Measurements from ENCODE around the gene PLA2G7.

The PLA2G7 gene

DNA sequence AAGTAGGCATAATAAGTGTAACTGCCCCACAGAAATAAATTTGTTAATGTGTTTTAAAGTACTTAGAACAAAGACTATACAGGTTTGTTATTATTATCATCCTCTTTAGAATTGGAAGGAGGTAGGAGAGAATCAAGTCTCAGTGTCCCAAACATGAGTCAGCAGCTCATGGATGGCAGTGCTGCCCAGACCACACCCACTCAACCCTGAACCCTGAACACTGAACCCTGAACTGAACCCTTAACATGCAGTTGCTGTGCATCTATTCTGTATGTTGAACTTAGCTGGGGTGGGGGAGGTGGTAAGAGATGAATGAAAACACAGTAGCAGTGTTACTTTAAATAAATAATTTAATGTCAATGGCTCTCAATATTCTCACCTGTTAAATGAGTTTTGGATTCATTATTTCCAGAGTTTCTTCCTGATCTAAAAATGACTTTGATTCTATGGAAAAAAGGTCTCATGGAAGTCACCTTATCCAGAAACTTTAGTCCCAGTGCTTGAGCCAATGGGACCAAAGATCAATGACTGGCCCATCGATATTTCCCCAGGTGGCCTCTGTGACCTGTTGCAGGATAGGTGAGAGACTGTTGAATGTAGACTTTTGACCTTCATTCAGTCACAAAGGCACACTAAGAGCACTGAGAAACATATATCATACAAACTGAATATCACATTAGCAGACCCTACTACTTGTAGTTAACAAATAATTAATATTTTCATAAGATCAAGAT lies 8.4 kb upstream of the PLA2G7 start:
- H3K4ac ChIP-seq (ENCODE audit: low read depth in 1 of 2, low read length in 2 of 2): no peak overlapping the region
- no peak overlapping the region for H2BK120ac ChIP-seq (ENCODE audit: low read depth, low read length)
- no peak overlapping the region for H3K18ac ChIP-seq (ENCODE audit: low read depth in 1 of 2, low read length in 2 of 2)
- H2BK12ac ChIP-seq (ENCODE audit: low read length in 2 of 2): no peak overlapping the region
- H3K23ac ChIP-seq (ENCODE audit: low read length in 2 of 2): no peak overlapping the region
- DNase-seq: no peak
- H2AFZ ChIP-seq (ENCODE audit: low read depth, low read length): no peak overlapping the region
- no peak overlapping the region for H4K91ac ChIP-seq (ENCODE audit: low read length)
- no peak overlapping the region for H3K4me2 ChIP-seq (ENCODE audit: low read length, poor library complexity, severe bottlenecking)
- no peak overlapping the region for H3K9ac ChIP-seq (ENCODE audit: low read length)
- H3K4me3 ChIP-seq (ENCODE audit: insufficient read depth in 1 of 2, low read depth in 1 of 2, low read length in 2 of 2): no peak overlapping the region
- peaks cover 14 to 23% of the 10 kb centered on the region in 2 experiments for H3K27me3 ChIP-seq (ENCODE audit: control insufficient read depth in 1 of 2, insufficient read depth in 1 of 2, low read length in 2 of 2)
- H4K8ac ChIP-seq (ENCODE audit: low read length): no peak overlapping the region
- no peak overlapping the region for H2BK5ac ChIP-seq (ENCODE audit: low read depth, low read length, poor library complexity, severe bottlenecking)
- no CpG with 5 or more reads among the region's 1 CpG for WGBS
- no peak overlapping the region for H3K27ac ChIP-seq (ENCODE audit: low read length, poor library complexity, severe bottlenecking)
- H2BK15ac ChIP-seq (ENCODE audit: low read depth, poor library complexity, severe bottlenecking): no peak overlapping the region
- no peaks in the 10 kb centered on the region for H3K36me3 ChIP-seq (ENCODE audit: control insufficient read depth in 1 of 2, insufficient read depth in 2 of 2, low read depth in 1 of 2, low read length in 2 of 2)
- H3K4me1 ChIP-seq (ENCODE audit: control insufficient read depth, insufficient read depth, low read depth, low read length): no peaks in the 10 kb centered on the region
- H3K79me1 ChIP-seq (replicated peaks; ENCODE audit: low read length, poor library complexity, severe bottlenecking): no peaks in the 10 kb centered on the region
- no peak overlapping the region for H3K14ac ChIP-seq (ENCODE audit: low read length in 2 of 2)
- no peaks in the 10 kb centered on the region for H3K9me3 ChIP-seq (ENCODE audit: control insufficient read depth, low read length)
- H2AK5ac ChIP-seq (ENCODE audit: low read length, severe bottlenecking): no peak overlapping the region

DNA sequence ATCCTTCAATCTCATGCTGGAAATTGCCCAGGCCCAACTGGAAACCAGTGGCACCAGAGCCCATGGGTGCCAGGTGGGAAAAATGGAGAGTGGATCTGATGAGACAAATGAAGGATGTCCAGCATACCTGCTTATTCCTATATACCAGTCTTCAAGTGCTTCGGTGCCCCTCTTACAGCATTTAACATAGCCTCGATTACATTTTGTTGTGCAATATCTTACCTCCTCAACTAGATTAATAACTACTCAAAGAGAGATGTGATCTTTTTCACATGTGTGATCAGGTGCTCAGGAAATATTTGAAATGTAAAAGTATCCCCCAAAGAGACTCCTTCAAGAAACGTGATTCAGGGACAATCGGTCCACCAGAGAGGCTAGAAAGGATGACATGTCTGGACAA lies 6.7 kb upstream of the PLA2G7 start:
- Histone ChIP-seq H2BK12ac (ENCODE audit: low read length in 2 of 2) (no peak overlapping the region), H3K27ac (ENCODE audit: low read length, poor library complexity, severe bottlenecking) (no peak overlapping the region), H2BK5ac (ENCODE audit: low read depth, low read length, poor library complexity, severe bottlenecking) (no peak overlapping the region), H3K79me1 (replicated peaks; ENCODE audit: low read length, poor library complexity, severe bottlenecking) (no peaks in the 10 kb centered on the region), H2AK5ac (ENCODE audit: low read length, severe bottlenecking) (no peak overlapping the region), H2BK120ac (ENCODE audit: low read depth, low read length) (no peak overlapping the region), H3K36me3 (ENCODE audit: control insufficient read depth in 1 of 2, insufficient read depth in 2 of 2, low read depth in 1 of 2, low read length in 2 of 2) (no peaks in the 10 kb centered on the region), H3K27me3 (ENCODE audit: control insufficient read depth in 1 of 2, insufficient read depth in 1 of 2, low read length in 2 of 2) (peaks cover 20 to 31% of the 10 kb centered on the region in 2 experiments), H3K4ac (ENCODE audit: low read depth in 1 of 2, low read length in 2 of 2) (no peak overlapping the region), H3K23ac (ENCODE audit: low read length in 2 of 2) (no peak overlapping the region), H4K91ac (ENCODE audit: low read length) (no peak overlapping the region), H3K14ac (ENCODE audit: low read length in 2 of 2) (no peak overlapping the region), H4K8ac (ENCODE audit: low read length) (no peak overlapping the region), H3K4me3 (ENCODE audit: insufficient read depth in 1 of 2, low read depth in 1 of 2, low read length in 2 of 2) (no peak overlapping the region), H2BK15ac (ENCODE audit: low read depth, poor library complexity, severe bottlenecking) (no peak overlapping the region), H2AFZ (ENCODE audit: low read depth, low read length) (no peak overlapping the region), H3K9me3 (ENCODE audit: control insufficient read depth, low read length) (no peaks in the 10 kb centered on the region), H3K9ac (ENCODE audit: low read length) (no peak overlapping the region), H3K4me2 (ENCODE audit: low read length, poor library complexity, severe bottlenecking) (no peak overlapping the region), H3K18ac (ENCODE audit: low read depth in 1 of 2, low read length in 2 of 2) (no peak overlapping the region), H3K4me1 (ENCODE audit: control insufficient read depth, insufficient read depth, low read depth, low read length) (no peaks in the 10 kb centered on the region)
- 96% methylated on average over 4 of the region's 4 CpGs for WGBS
- no peak for DNase-seq

DNA sequence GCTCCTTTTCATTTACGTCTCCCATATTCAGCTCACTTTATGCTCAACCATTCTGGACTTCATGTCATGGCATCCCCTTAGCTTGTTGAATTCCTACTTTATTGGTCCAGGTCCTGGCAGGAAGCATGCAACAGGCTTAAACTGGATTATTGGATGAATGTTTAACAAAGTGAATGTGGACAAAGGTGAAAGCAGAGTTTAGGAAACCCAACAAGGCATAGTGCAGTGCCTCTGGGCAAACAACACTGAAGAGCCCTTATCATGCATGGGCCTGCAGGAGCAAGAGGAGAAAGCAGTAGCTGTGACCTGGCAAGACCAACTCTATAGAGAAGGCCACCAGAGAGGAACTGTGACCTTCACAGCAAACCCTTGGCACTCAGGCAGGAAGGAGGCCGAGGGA lies 6.3 kb upstream of the PLA2G7 start:
- H3K36me3 ChIP-seq (ENCODE audit: control insufficient read depth in 1 of 2, insufficient read depth in 2 of 2, low read depth in 1 of 2, low read length in 2 of 2): no peaks in the 10 kb centered on the region
- H4K8ac ChIP-seq (ENCODE audit: low read length): no peak overlapping the region
- H2BK120ac ChIP-seq (ENCODE audit: low read depth, low read length): no peak overlapping the region
- H2BK5ac ChIP-seq (ENCODE audit: low read depth, low read length, poor library complexity, severe bottlenecking): no peak overlapping the region
- H2BK15ac ChIP-seq (ENCODE audit: low read depth, poor library complexity, severe bottlenecking): no peak overlapping the region
- no peak for DNase-seq
- H3K4me3 ChIP-seq (ENCODE audit: insufficient read depth in 1 of 2, low read depth in 1 of 2, low read length in 2 of 2): no peak overlapping the region
- no peaks in the 10 kb centered on the region for H3K9me3 ChIP-seq (ENCODE audit: control insufficient read depth, low read length)
- no peak overlapping the region for H2BK12ac ChIP-seq (ENCODE audit: low read length in 2 of 2)
- no peak overlapping the region for H2AFZ ChIP-seq (ENCODE audit: low read depth, low read length)
- no peak overlapping the region for H3K4ac ChIP-seq (ENCODE audit: low read depth in 1 of 2, low read length in 2 of 2)
- H3K14ac ChIP-seq (ENCODE audit: low read length in 2 of 2): no peak overlapping the region
- no peak overlapping the region for H2AK5ac ChIP-seq (ENCODE audit: low read length, severe bottlenecking)
- H3K27ac ChIP-seq (ENCODE audit: low read length, poor library complexity, severe bottlenecking): no peak overlapping the region
- no peak overlapping the region for H3K9ac ChIP-seq (ENCODE audit: low read length)
- no peaks in the 10 kb centered on the region for H3K4me1 ChIP-seq (ENCODE audit: control insufficient read depth, insufficient read depth, low read depth, low read length)
- H3K23ac ChIP-seq (ENCODE audit: low read length in 2 of 2): no peak overlapping the region
- peaks cover 21 to 36% of the 10 kb centered on the region in 2 experiments for H3K27me3 ChIP-seq (ENCODE audit: control insufficient read depth in 1 of 2, insufficient read depth in 1 of 2, low read length in 2 of 2)
- no peak overlapping the region for H3K4me2 ChIP-seq (ENCODE audit: low read length, poor library complexity, severe bottlenecking)
- H4K91ac ChIP-seq (ENCODE audit: low read length): no peak overlapping the region
- H3K18ac ChIP-seq (ENCODE audit: low read depth in 1 of 2, low read length in 2 of 2): no peak overlapping the region
- H3K79me1 ChIP-seq (replicated peaks; ENCODE audit: low read length, poor library complexity, severe bottlenecking): no peaks in the 10 kb centered on the region
- WGBS: 80% methylated on average over 2 of the region's 2 CpGs

DNA sequence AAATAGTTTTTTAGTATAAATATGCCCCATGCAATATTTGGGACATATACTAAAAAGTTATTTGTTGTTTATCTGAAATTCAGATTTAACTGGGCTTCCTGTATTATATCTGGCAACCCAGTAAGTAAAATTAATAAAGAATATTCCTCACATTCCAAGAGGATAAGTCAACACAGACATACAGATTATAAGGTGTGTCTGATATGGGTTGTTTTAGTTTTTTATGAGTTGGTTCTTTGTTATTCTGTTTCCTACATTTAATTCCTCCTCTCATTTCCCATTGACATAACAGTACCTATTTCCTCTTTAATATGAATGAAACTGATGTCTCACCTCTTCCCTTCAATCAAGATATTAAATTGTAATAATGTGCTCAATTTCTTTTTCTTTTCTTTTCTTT lies 1.7 kb upstream of the PLA2G7 start:
- no peak overlapping the region for H3K18ac ChIP-seq (ENCODE audit: low read depth in 1 of 2, low read length in 2 of 2)
- H2AFZ ChIP-seq (ENCODE audit: low read depth, low read length): no peak overlapping the region
- no peak overlapping the region for H3K23ac ChIP-seq (ENCODE audit: low read length in 2 of 2)
- no peak overlapping the region for H2BK12ac ChIP-seq (ENCODE audit: low read length in 2 of 2)
- H3K4me1 ChIP-seq (ENCODE audit: control insufficient read depth, insufficient read depth, low read depth, low read length): peaks cover 9% of the 10 kb centered on the region
- H3K9me3 ChIP-seq (ENCODE audit: control insufficient read depth, low read length): no peaks in the 10 kb centered on the region
- H2BK15ac ChIP-seq (ENCODE audit: low read depth, poor library complexity, severe bottlenecking): no peak overlapping the region
- H3K79me1 ChIP-seq (replicated peaks; ENCODE audit: low read length, poor library complexity, severe bottlenecking): no peaks in the 10 kb centered on the region
- no peak overlapping the region for H2BK120ac ChIP-seq (ENCODE audit: low read depth, low read length)
- H3K27ac ChIP-seq (ENCODE audit: low read length, poor library complexity, severe bottlenecking): no peak overlapping the region
- H3K4ac ChIP-seq (ENCODE audit: low read depth in 1 of 2, low read length in 2 of 2): no peak overlapping the region
- H3K9ac ChIP-seq (ENCODE audit: low read length): no peak overlapping the region
- H2AK5ac ChIP-seq (ENCODE audit: low read length, severe bottlenecking): no peak overlapping the region
- no peak overlapping the region for H3K4me2 ChIP-seq (ENCODE audit: low read length, poor library complexity, severe bottlenecking)
- H3K14ac ChIP-seq (ENCODE audit: low read length in 2 of 2): no peak overlapping the region
- no peak for DNase-seq
- H4K8ac ChIP-seq (ENCODE audit: low read length): no peak overlapping the region
- no peak overlapping the region for H4K91ac ChIP-seq (ENCODE audit: low read length)
- no peak overlapping the region for H2BK5ac ChIP-seq (ENCODE audit: low read depth, low read length, poor library complexity, severe bottlenecking)
- H3K27me3 ChIP-seq (ENCODE audit: control insufficient read depth in 1 of 2, insufficient read depth in 1 of 2, low read length in 2 of 2): peaks cover 19 to 43% of the 10 kb centered on the region in 2 experiments
- H3K4me3 ChIP-seq (ENCODE audit: insufficient read depth in 1 of 2, low read depth in 1 of 2, low read length in 2 of 2): no peak overlapping the region
- no peaks in the 10 kb centered on the region for H3K36me3 ChIP-seq (ENCODE audit: control insufficient read depth in 1 of 2, insufficient read depth in 2 of 2, low read depth in 1 of 2, low read length in 2 of 2)
